MCF 10A (cell line): Measurements from ENCODE around the gene SLC38A3. TPM values are rescaled to one million over a fixed set of nuclear protein-coding genes. Genes with fewer than 3 reads are reported as not detected.
A peak's percentile ranks its signal among the peaks of the same experiment; 100 is the strongest.
"Not testable (repeated sequence)": the region's sequence is repeated elsewhere in the genome, so short reads cannot be mapped to it uniquely, and the experiment has no call there.

Source experiments
- BruUV-seq: library from RNA; stranded (reverse); fragments of 400-500 nt; replicated peaks from 2 replicates; lab custom pipeline; 2021; lab: Mats Ljungman, UMichigan
- CTCF ChIA-PET: fragments of 300-600 bp; sonication (Branson Sonifier 250); formaldehyde crosslinking; extraction: SDS; loops from one replicate; lab custom pipeline; 2021; ENCODE audit warnings: antibody characterized with exemption, inconsistent platforms; lab: Yijun Ruan, JAX
- POLR2A ChIA-PET: fragments of 300-600, 350-650 bp; sonication (Branson Sonifier 250); formaldehyde crosslinking; extraction: SDS; loops from one replicate; lab custom pipeline; 2020; ENCODE audit warnings: antibody characterized with exemption, inconsistent platforms; lab: Yijun Ruan, JAX
- DNase-seq: peaks from one replicate; pipeline ENCODE4 v3.0.0-alpha.2; 2018; ENCODE audit not compliant: unreplicated experiment
- H3K27ac Mint-ChIP-seq: one replicate; pipeline ENCODE4 v1.8.0; 2022; ENCODE audit warnings: mild to moderate bottlenecking, low read depth, mixed read lengths; ENCODE audit not compliant: unreplicated experiment
- H3K27me3 Mint-ChIP-seq: one replicate; pipeline ENCODE4 v1.8.0; 2022; ENCODE audit warnings: mixed read lengths; ENCODE audit not compliant: insufficient read depth, unreplicated experiment
- H3K36me3 Mint-ChIP-seq: one replicate; pipeline ENCODE4 v1.8.0; 2022; ENCODE audit warnings: mild to moderate bottlenecking, moderate library complexity, mixed read lengths; ENCODE audit not compliant: insufficient read depth, unreplicated experiment
- H3K4me1 Mint-ChIP-seq: one replicate; pipeline ENCODE4 v1.8.0; 2022; ENCODE audit warnings: mixed read lengths; ENCODE audit not compliant: insufficient read depth, unreplicated experiment
- H3K4me3 Mint-ChIP-seq: one replicate; pipeline ENCODE4 v1.8.0; 2022; ENCODE audit warnings: mild to moderate bottlenecking, moderate library complexity, mixed read lengths; ENCODE audit not compliant: unreplicated experiment
- H3K9me3 Mint-ChIP-seq: one replicate; pipeline ENCODE4 v1.8.0; 2022; ENCODE audit warnings: mixed read lengths; ENCODE audit not compliant: unreplicated experiment
- CTCF ChIP-seq: fragments of 200-600 bp; IDR thresholded peaks from one replicate; pipeline ENCODE4 v1.8.0; 2022; ENCODE audit warnings: antibody characterized with exemption, mild to moderate bottlenecking; ENCODE audit not compliant: unreplicated experiment
- intact Hi-C: fragments of 100-400 bp; cut with micrococcal nuclease; formaldehyde crosslinking; loops from 2 replicates; pipeline ENCODE4 v1.14.1; 2022
- total RNA-seq: library from RNA; stranded (reverse); gene quantifications from 2 replicates; pipeline ENCODE4 v1.2.3, GENCODE V29; 2022

SLC38A3 gene
- total RNA-seq, 1 experiment from 2014 or later: not detected

- POLR2A ChIA-PET: interaction anchor here (0.9 to 2.2 kb wide), 3 partner anchors 17 to 49 kb away, joined by 3 to 5 read pairs (median 5); partner anchors contain the start of gene IFRD2
- no peak for DNase-seq
- intact Hi-C loops: no loop called here
- no peaks in the 10 kb centered on the region for H3K27me3 Mint-ChIP-seq
- CTCF ChIA-PET: interaction anchor here (0.6 to 1.5 kb wide), 6 partner anchors 10 to 123 kb away, joined by 3 to 7 read pairs (median 4); no protein-coding TSS in a partner anchor
- H3K4me3 Mint-ChIP-seq: no peak overlapping the region
- H3K4me1 Mint-ChIP-seq: peaks cover 54% of the 10 kb centered on the region
- peak overlapping the region; percentile 91 for H3K27ac Mint-ChIP-seq
- no TSS peak for BruUV-seq
- no peaks in the 10 kb centered on the region for H3K9me3 Mint-ChIP-seq
- H3K36me3 Mint-ChIP-seq: peaks cover 14% of the 10 kb centered on the region
- TF ChIP-seq CTCF: no peak
Observed at GRCh38 chr3:50243543-50243895, 38.4 kb downstream of the SLC38A3 start.

DNA sequence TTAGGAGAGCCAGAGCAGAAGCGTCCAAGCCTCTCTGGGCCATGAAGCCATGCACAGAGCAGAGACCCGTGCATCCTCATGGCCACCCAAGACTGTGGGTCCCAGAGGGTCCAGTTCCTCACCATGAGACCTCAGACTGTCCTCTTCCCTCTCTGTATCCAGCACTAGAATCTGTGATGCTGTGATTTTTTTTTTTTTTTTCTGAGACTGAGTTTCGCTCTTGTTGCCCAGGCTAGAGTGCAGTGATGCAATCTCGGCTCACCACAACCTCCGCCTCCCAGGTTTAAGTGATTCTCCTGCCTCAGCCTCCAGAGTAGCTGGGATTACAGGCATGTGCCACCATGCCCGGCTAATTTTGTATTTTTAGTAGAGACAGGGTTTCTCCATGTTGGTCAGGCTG is 39.7 kb downstream of the SLC38A3 start:
- POLR2A ChIA-PET: interaction anchor here (1.2 to 2.2 kb wide), 2 partner anchors 9 to 48 kb away, joined by 5 to 7 read pairs; partner anchors contain the start of gene IFRD2
- Mint-ChIP-seq H3K4me1 (peaks cover 46% of the 10 kb centered on the region), H3K27ac (peak overlapping the region; percentile 91)
- BruUV-seq, DNase-seq, H3K36me3 Mint-ChIP-seq, H3K4me3 Mint-ChIP-seq, H3K9me3 Mint-ChIP-seq, H3K27me3 Mint-ChIP-seq, intact Hi-C loops: not testable (repeated sequence)
- CTCF ChIA-PET: interaction anchor here (0.5 to 1.1 kb wide), 5 partner anchors 30 to 122 kb away, joined by 3 to 5 read pairs (median 3); no protein-coding TSS in a partner anchor

GRCh38 chr3:50245251-50245745 is 40.2 kb downstream of the SLC38A3 start:
- BruUV-seq: no TSS peak
- Mint-ChIP-seq H3K4me1 (peaks cover 50% of the 10 kb centered on the region), H3K4me3 (peak overlapping the region; percentile 55), H3K36me3 (peaks cover 4% of the 10 kb centered on the region), H3K9me3 (no peaks in the 10 kb centered on the region), H3K27ac (peak overlapping the region; percentile 91), H3K27me3 (no peaks in the 10 kb centered on the region)
- no peak for DNase-seq
- ChIA-PET CTCF (interaction anchor here (0.5 to 5.8 kb wide), 5 partner anchors 17 to 68 kb away, joined by 3 to 107 read pairs (median 3); no protein-coding TSS in a partner anchor), POLR2A (interaction anchor here (1.2 to 3.5 kb wide), 3 partner anchors 10 to 47 kb away, joined by 5 to 26 read pairs (median 7); partner anchors contain the start of gene IFRD2)
- no peak for TF ChIP-seq CTCF
- intact Hi-C loops: no loop called here

- Mint-ChIP-seq H3K27ac (peak overlapping the region; percentile 91), H3K4me1 (peaks cover 54% of the 10 kb centered on the region), H3K9me3 (no peaks in the 10 kb centered on the region), H3K4me3 (peak overlapping the region; percentile 55), H3K36me3 (peaks cover 11% of the 10 kb centered on the region), H3K27me3 (no peaks in the 10 kb centered on the region)
- intact Hi-C loops: loop anchor here (1.0 kb wide), 3 partner anchors 10 to 27 kb away; partner anchors contain the start of gene GNAI2
- CTCF ChIA-PET: interaction anchor here (0.5 to 5.8 kb wide), 35 partner anchors 9 to 683 kb away, joined by 3 to 107 read pairs (median 4); partner anchors contain the start of genes GNAI2, GNAT1, IFRD2 and SEMA3B
- peak; percentile 91 for DNase-seq
- BruUV-seq: no TSS peak
- peak; percentile 98 for TF ChIP-seq CTCF
- POLR2A ChIA-PET: interaction anchor here (0.7 to 4.6 kb wide), 10 partner anchors 9 to 115 kb away, joined by 3 to 102 read pairs (median 4); partner anchors contain the start of genes GNAI2 and IFRD2
Observed at GRCh38 chr3:50245831-50246516, 40.9 kb downstream of the SLC38A3 start.
